Choroid plexus epithelial cell (primary cell): ENCODE data around the gene OR4D5.

Experiments used
- DNase-seq: peaks from one replicate; pipeline ENCODE4 v3.0.0-alpha.2; 2010; ENCODE audit warnings: low read depth
- H3K4me3 ChIP-seq: 2 replicates; pipeline ENCODE4 v1.5.1; 2011; ENCODE audit warnings: low read depth, mild to moderate bottlenecking, control low read depth, low read length, moderate library complexity
- TF ChIP-seq, protein P1 (sequence below): conservative IDR thresholded peaks from 2 replicates; pipeline ENCODE4 v1.5.1; 2011; ENCODE audit warnings: low read depth, mild to moderate bottlenecking, control low read depth, inconsistent platforms, low read length, moderate library complexity

The OR4D5 gene

DNA sequence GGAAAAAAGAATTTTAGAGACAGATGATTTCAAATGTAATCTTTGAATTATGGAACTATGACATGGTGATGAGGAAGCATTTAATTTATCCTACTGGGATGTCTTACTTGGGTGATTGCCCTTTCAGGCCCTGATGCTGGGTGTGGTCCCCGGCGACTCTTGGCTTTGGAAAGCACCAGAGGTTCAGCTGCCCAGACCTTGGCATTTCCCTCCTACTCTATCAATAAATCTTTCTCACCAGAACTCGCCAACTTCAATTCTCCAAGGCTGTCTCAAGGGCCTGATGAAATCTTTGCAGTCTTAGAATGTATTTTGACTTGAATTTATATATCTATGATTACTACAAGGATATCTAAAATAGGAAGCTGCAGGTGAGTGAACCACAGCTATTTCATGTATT lies 18.5 kb upstream of the OR4D5 start:
- TF ChIP-seq, protein P1, sequence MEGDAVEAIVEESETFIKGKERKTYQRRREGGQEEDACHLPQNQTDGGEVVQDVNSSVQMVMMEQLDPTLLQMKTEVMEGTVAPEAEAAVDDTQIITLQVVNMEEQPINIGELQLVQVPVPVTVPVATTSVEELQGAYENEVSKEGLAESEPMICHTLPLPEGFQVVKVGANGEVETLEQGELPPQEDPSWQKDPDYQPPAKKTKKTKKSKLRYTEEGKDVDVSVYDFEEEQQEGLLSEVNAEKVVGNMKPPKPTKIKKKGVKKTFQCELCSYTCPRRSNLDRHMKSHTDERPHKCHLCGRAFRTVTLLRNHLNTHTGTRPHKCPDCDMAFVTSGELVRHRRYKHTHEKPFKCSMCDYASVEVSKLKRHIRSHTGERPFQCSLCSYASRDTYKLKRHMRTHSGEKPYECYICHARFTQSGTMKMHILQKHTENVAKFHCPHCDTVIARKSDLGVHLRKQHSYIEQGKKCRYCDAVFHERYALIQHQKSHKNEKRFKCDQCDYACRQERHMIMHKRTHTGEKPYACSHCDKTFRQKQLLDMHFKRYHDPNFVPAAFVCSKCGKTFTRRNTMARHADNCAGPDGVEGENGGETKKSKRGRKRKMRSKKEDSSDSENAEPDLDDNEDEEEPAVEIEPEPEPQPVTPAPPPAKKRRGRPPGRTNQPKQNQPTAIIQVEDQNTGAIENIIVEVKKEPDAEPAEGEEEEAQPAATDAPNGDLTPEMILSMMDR: no peak
- no peak for DNase-seq
- no peak overlapping the region for H3K4me3 ChIP-seq

DNA sequence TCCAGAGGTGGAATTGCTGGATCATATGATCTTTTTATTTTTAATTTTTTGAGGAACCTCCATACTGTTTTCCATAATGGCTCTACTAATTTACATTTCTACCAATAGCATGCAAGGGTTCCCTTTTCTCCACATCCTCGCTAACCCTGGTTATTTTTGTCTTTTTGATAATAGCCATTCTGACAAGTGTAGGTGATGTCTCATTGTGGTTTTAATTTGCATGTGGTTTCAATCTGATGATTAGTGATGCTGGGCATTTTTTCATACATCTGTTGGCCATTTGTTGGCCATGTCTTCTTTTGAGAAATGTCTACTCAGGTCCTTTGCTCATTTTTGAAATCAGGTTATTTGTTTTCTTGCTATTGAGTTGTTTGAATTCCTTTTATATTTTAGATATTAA lies 15.4 kb upstream of the OR4D5 start:
- TF ChIP-seq, protein P1: no peak
- no peak for DNase-seq
- H3K4me3 ChIP-seq: no peak overlapping the region

DNA sequence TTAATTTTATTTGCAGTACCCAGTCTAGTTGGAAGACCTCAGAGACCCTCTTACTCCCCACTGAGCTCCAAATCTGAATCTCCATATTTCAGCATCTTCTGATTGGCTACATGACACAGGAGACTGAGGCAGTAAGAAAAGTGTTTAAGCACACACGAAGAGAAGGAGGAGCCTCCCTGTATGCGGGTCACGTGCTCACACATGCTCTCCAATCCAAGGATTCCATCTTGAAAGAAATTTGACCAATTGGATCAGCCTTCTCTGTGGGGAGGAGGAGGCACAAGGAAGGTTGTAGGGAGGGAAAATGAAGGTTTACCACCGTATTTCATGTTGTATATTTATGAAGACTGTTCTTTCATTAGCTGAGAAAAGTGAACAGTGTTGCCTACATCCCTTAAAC lies 3.0 kb downstream of the OR4D5 start:
- DNase-seq: no peak
- no peak overlapping the region for H3K4me3 ChIP-seq
- TF ChIP-seq, protein P1: no peak

- no peak for DNase-seq
- no peak within 1 kb of the TSS for H3K4me3 ChIP-seq
- TF ChIP-seq, protein P1: no peak
These were observed 4.3 kb downstream of the OR4D5 start, which contains the start of gene OR6T1 for GRCh38 chr11:123943738-123944137. Gene OR6T1, minus strand, starts transcription at chr11:123943838. Its CDS starts 0 bp downstream, at chr11:123943838.

DNA sequence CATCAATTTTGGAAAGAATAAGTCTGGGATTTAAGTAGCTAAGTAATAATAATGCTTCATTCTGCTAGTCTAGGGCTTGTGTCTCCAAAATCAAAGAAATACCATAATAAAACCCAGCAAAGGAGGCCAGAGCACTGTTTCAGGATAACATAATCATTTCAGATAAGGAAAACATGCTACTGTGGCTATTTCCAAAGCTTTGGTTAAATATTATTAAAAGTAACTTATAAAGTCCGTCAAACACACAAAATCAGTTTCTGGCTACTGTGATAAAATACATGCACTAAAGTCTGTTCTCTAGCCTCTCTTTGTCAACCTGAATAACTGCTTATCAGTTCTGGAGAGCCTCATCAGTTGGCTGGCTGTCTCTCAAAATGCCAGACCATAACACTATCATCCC lies 5.7 kb downstream of the OR4D5 start:
- TF ChIP-seq, protein P1: no peak
- DNase-seq: no peak
- no peak overlapping the region for H3K4me3 ChIP-seq

GRCh38 chr11:123956752-123957151 lies 17.3 kb downstream of the OR4D5 start:
- no peak for DNase-seq
- TF ChIP-seq, protein P1: no peak
- H3K4me3 ChIP-seq: no peak overlapping the region

GRCh38 chr11:123973816-123974215 lies 34.4 kb downstream of the OR4D5 start:
- DNase-seq: peak; percentile 72
- TF ChIP-seq, protein P1: no peak
- no peak overlapping the region for H3K4me3 ChIP-seq
